Spleen (tissue), 7 donors: Measurements from ENCODE around the gene RAET1L.
"Not testable (repeated sequence)": the region's sequence is repeated elsewhere in the genome, so short reads cannot be mapped to it uniquely, and the experiment has no call there.

Source experiments
- POLR2A ChIP-seq, 3 donors: fragments of 450-650 bp; IDR thresholded peaks; one replicate each; pipeline ENCODE4 v1.5.1; 2017; ENCODE audit warnings: antibody characterized with exemption in 3 of 3, mild to moderate bottlenecking in 1 of 3
- POLR2AphosphoS5 ChIP-seq, 3 donors: sonication (generic); formaldehyde crosslinking; IDR thresholded peaks; one replicate each; pipeline ENCODE4 v1.5.1; 2017; ENCODE audit warnings: antibody characterized with exemption in 3 of 3
- TF ChIP-seq, protein P1 (sequence below), 11 experiments: fragments of 200-600 bp in 7 of 11; fragments of 450-650 bp in 4 of 11; sonication (generic) in 4 of 11; IDR thresholded peaks in 8 of 11; conservative IDR thresholded peaks in 3 of 11; 1 replicate in 7 of 11; 2 replicates in 4 of 11; pipeline versions ENCODE4 v1.4.0 to v1.8.0; 2016 to 2021; ENCODE audit warnings: antibody characterized with exemption in 11 of 11, inconsistent platforms in 4 of 11, mild to moderate bottlenecking in 1 of 11
- donor health status: DM: no; HTN: no; CAD: no; lungs with moderate emphysema.
- donor health status: DM: no; HTN: no; CAD: no.
- donor health status: DM: no; HTN: no; CAD: no.

DNA sequence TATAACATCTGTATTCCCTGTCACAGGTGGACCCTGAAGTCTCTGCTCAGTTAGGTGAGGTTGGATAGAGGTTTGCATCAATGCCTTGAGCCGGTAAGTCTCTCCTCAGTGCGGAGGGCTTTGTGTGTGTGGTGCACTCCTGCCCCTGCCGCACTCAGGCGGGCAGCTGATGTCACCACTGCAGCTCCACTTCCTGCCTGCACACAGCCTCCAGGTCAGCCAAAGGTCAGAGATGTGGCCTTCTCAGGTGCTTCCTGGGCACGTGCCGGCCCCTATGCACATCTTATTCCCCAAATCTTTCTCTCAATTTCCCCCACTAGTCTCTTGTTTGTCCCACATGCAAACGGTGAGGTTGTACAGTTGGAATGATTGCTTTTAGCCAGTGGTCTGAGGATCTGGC is 34.6 kb upstream of the RAET1L start:
- TF ChIP-seq, protein P1, sequence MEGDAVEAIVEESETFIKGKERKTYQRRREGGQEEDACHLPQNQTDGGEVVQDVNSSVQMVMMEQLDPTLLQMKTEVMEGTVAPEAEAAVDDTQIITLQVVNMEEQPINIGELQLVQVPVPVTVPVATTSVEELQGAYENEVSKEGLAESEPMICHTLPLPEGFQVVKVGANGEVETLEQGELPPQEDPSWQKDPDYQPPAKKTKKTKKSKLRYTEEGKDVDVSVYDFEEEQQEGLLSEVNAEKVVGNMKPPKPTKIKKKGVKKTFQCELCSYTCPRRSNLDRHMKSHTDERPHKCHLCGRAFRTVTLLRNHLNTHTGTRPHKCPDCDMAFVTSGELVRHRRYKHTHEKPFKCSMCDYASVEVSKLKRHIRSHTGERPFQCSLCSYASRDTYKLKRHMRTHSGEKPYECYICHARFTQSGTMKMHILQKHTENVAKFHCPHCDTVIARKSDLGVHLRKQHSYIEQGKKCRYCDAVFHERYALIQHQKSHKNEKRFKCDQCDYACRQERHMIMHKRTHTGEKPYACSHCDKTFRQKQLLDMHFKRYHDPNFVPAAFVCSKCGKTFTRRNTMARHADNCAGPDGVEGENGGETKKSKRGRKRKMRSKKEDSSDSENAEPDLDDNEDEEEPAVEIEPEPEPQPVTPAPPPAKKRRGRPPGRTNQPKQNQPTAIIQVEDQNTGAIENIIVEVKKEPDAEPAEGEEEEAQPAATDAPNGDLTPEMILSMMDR (IDR thresholded peaks at IDR 0.05 in 8 of 11, conservative IDR thresholded peaks at IDR 0.05 in 3 of 11), result not testable (repeated sequence)
- peak in 1 of 3 donors; percentile 31 for TF ChIP-seq POLR2AphosphoS5 (IDR thresholded peaks at IDR 0.05)
- TF ChIP-seq POLR2A (IDR thresholded peaks at IDR 0.05), result not testable (repeated sequence)
